AG10803 (cell line): ENCODE results near the gene RPTOR.

Experiments used
- DNase-seq: peaks from one replicate; pipeline ENCODE4 v3.0.0; 2010; ENCODE audit warnings: low read depth
- H3K4me3 ChIP-seq: 2 replicates; pipeline ENCODE4 v1.5.1; 2011; ENCODE audit warnings: mild to moderate bottlenecking, low read length, control low read depth
- CTCF ChIP-seq: conservative IDR thresholded peaks from 2 replicates; pipeline ENCODE4 v1.5.1; 2011; ENCODE audit warnings: mild to moderate bottlenecking, low read length, control low read depth, inconsistent platforms

The RPTOR gene

DNA sequence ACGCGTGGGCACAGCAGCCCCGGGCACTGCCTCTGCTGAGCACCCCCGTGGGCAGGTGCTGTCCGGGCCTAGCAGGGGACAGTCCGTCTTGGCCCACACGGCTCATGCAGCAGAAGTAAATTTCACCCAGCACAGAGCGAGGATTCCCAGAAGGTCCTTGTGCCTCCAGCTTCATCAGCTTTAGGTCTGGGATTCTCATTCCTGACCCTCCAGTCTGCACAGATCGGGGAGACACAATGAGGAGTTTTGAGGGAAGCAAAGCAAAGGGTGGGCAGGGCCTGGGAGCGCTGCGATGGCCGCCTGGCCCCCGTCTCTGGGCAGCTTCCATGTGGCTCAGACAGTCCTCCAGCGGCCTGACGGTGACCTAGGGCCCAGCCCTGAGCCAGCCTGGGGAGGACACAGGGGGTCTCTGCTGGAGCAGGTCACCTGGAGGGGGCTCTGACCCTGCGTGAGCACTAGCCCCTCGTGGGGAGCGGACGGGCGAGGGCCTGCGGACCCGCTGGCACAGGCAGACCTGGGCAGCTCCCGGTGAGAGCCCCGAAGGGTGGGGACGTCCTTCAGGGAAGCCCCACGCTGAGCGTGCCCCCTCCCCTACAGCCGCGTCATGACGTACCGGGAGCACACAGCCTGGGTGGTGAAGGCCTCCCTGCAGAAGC lies 416.3 kb downstream of the RPTOR start:
- H3K4me3 ChIP-seq, result no peak overlapping the region
- no peak for TF ChIP-seq CTCF
- no peak for DNase-seq

- DNase-seq, result no peak
- no peak for TF ChIP-seq CTCF
- H3K4me3 ChIP-seq, result no peak overlapping the region
Observed at GRCh38 chr17:80961541-80962330, 417.1 kb downstream of the RPTOR start.

DNA sequence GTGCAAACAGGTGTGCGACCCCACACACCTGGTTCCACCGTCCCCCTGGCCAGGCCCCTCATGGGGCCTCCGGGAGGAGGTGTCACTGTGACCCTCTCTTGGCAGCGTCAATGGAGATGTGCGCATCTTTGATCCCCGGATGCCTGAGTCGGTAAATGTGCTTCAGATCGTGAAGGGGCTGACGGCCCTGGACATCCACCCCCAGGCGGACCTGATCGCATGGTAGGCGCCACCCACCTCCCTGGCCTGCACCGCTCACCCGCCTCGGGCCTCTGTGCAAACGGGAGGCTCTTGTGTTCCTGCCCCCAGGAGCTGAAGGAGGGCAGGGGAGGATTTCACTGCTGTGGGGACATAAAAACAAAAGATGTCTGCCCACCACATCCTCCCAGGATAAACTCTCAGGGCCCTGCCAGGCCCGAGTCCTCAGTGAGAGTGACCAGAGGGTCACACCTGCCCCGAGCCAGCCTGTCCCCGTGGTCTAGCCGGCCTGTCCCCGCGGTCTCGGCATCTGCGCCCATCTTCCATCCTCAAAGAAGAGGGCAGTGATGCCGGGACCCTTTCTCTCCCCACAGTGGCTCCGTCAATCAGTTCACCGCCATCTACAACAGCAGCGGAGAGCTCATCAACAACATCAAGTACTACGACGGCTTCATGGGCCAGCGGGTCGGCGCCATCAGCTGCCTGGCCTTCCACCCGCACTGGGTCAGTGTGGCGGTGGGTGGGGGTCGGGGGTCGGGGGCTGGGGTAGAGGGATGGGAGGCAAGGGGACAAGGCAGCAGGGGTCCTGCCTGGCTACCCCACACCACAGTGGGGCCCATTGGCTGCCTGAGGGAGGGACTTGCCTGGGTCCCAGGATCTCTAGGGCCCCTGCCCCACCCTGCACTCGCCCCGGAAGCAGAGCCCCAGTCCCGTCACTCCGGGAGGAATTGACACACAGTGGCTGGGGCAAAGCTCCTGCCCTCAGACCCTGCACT lies 418.0 kb downstream of the RPTOR start:
- DNase-seq, result no peak
- TF ChIP-seq CTCF, result no peak
- no peak overlapping the region for H3K4me3 ChIP-seq

- TF ChIP-seq CTCF, result no peak
- H3K4me3 ChIP-seq, result no peak overlapping the region
- no peak for DNase-seq
Observed at GRCh38 chr17:80963812-80964543, 419.3 kb downstream of the RPTOR start.

- no peak for TF ChIP-seq CTCF
- no peak for DNase-seq
- H3K4me3 ChIP-seq, result no peak overlapping the region
Observed at GRCh38 chr17:80964544-80964856, 419.9 kb downstream of the RPTOR start.

DNA sequence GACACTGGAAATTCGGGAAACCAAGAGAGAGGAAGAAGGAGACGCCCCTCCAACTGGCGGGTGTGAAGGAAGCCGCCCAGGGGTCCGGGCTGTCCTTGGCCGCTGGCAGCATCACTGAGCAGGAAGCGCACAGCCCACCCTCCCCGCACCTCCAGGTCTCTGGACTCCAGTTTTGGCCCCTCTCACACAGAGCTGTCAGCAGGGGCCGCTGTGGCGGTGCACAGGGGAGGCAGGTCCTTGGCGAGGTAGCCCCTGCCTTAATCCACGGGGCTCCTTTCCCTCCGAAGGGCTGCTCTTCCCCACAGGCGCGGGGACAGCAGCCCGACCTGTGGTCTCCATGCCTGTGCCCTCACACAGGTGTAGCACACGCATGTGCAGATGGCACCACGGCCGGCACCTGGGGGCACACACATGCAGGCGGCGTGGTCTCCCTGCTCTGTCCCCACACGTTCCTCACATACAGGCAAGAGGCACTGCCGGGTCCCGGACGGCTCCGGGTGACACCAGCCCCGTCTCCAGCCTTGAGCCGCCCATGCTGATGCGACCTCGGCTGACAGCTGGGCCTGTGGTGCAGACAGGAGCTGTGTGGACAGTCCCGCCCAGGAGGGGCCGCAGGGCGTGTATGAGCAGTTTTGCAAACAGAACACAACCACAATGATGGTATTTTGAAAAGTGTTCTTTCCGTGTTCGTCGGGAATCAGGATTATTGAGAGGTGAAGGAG lies 420.4 kb downstream of the RPTOR start:
- no peak for DNase-seq
- H3K4me3 ChIP-seq, result no peak overlapping the region
- TF ChIP-seq CTCF, result no peak
